ENCODE data around the gene INTS15.
A peak's percentile ranks its signal among the peaks of the same experiment; 100 is the strongest.
"Not testable (repeated sequence)": the region's sequence is repeated elsewhere in the genome, so short reads cannot be mapped to it uniquely, and the experiment has no call there.

Gene INTS15

GRCh38 chr7:6577369-6578113 is 12.3 kb upstream of the INTS15 start, which contains the start of gene ZDHHC4:
Gene ZDHHC4 (plus strand): TSS chr7:6577454. CDS start chr7:6580562, 3,108 bp downstream.
- DNase-seq (ENCODE audit: low spot score): peak; percentile 81

DNA sequence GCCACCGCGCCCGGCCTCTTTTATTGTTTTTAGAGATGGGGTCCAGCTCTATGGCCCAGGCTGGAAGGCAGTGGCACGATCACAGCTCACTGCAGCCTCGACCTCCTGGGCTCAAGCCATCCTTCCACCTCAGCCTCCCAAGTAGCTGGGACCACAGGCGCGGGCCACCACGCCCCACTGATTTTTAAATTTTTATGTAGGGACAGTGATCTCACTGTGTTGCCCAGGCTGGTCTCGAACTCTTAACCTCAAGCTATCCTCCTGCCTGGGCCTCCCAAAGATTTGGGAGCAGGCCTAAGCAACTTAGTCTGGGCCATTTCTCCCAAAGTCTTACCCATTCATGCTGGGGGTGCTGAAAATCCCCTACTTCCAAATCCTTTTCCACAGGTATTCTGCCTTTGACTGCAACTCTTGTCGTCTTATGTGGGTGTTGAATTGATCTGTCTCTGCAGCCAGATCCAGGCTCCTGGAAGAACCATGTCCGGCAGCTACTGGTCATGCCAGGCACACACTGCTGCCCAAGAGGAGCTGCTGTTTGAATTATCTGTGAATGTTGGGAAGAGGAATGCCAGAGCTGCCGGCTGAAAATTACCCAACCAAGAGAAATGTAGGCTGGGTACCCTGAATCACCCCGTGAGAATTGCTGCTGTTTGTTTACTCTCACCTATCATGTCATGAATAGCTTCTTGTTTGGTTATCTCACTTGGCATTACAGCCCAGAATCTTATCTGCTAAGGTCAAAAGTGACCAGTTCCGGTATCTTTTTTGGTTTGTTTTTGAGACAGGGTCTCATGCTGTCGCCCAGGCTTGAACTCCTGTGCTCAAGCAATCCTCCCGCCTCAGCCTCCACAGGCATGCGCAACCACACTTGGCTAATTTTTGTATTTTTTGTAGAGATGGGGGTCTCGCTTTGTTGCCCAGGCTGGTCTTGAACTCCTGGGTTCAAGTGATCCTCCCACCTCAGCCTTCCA is 11.4 kb upstream of the INTS15 start:
- DNase-seq (ENCODE audit: low spot score): no peak

GRCh38 chr7:6579446-6579845 is 10.4 kb upstream of the INTS15 start:
- DNase-seq (ENCODE audit: low spot score): no peak

DNA sequence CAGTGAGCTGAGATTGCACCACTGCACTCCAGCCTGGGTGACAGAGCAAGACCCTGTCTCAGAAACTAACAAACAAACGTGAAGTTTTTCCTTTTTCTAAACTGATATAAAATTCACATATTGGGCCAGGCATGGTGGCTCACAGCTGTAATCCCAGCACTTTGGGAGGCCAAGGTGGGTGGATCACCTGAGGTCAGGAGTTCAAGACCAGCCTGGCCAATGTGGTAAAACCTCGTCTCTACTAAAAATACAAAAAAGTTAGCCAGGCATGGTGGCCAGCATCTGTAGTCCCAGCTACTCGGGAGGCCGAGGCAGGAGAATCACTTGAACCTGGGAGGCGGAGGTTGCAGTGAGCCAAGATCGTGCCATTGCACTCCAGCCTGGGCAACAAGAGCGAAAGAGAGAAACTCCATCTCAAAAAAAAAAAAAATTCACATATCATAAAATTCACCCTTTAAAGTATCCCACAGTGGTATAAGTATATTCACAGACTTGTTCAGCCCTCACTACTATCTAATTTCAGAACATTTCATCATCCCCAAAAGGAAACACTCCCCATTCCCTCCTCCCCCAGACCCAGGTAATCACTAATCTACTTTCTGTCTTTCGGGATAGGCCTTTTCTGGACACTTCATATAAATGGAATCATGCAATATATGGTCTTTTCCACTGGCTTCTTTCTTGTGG is 3.9 kb upstream of the INTS15 start:
- DNase-seq (ENCODE audit: low spot score): not testable (repeated sequence)

GRCh38 chr7:6588566-6588965 is 1.3 kb upstream of the INTS15 start:
- DNase-seq (ENCODE audit: low spot score): no peak

DNA sequence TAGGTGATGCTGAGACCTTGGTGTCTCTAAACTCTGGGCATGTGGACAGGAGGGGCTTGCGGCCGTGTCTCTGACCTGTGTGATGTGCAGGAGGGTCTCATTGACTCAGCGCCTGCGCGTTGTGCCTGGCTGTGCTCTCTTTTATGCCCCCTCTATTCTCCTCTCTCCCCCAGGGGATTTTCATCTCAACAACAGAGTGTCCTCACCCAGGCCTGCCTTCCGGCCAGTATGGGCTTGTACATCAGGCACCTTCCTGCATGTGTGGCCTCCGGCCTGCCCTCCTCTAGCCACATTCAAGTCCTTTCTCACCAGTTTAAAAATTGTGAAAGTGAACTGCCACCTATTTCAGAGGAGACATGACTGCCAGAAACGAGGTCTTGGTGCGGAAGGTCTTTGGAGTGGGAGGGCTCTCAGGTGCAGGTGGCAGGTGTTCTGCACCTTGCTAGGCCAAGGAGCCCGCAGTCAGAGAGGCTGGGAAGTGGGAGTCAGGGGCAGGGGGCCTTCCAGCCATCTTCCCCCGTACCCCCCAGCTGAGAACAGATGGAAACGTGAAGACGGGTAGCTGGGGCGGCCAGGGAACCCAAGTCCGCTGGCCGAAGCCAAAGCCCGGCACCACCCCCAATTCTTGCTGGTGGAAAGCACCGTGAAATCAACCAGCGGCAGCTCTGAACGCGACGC is 531 bp upstream of the INTS15 start:
- DNase-seq (ENCODE audit: low spot score): no peak

DNA sequence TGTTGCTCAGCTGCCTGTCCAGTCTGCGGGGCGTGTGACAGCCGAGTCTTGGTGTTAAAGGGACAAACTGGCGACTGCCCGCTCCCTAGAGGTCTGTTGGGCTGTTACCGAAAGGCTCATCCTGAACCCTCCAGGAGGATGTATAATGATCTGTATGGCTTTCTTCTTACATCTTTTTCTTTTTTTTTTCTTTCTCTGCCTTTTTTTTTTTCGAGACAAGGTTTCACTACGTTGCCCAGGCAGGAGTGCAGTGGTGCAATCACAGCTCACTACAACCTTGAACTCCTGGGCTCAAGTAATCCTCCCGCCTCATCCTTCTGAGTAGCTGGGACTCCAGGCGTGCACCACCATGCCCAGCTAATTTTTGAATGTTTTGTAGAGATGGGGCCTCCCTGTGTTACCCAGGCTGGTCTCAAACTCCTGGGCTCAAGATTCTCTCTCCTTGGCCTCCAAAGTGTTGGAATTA is 857 bp downstream of the INTS15 start:
- peak; percentile 38 for DNase-seq (ENCODE audit: low spot score)

DNA sequence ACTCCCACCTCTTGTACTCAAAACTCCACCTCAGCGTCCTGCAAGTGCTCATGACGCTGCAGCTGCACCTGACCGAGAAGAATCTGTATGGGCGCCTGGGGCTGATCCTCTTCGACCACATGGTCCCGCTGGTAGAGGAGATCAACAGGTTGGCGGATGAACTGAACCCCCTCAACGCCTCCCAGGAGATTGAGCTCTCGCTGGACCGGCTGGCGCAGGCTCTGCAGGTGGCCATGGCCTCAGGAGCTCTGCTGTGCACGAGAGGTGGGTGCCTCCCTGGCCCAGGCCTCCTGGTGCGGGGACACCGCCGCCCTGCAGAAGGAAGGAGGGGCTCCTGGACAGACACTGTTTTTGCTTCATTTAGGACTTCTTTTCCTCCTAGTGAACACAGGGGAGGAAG is 10.3 kb downstream of the INTS15 start:
- DNase-seq (ENCODE audit: low spot score): no peak

DNA sequence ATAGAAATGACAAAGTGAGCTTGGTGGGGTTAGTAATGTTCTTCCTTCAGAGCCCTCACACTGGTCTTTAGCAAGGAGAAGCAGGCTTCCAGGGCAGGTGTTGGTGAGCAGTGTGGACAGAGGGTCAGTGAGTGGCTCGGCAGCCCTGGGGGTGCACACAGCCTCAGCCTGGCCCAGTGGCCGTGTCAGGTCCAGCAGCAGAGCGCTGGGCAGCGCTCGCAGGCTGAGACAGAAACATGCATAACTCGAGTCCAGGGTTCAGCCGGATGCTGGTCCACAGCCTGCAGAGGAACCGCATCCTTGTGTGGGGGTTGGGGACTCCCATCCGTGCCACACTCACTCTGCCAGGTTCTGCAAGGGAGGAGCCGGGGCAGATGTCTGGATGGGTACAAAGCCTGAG is 14.6 kb downstream of the INTS15 start:
- DNase-seq (ENCODE audit: low spot score): no peak

GRCh38 chr7:6606866-6607583 is 17.2 kb downstream of the INTS15 start:
- DNase-seq (ENCODE audit: low spot score): no peak

GRCh38 chr7:6607651-6608051 is 17.8 kb downstream of the INTS15 start:
- no peak for DNase-seq (ENCODE audit: low spot score)

DNA sequence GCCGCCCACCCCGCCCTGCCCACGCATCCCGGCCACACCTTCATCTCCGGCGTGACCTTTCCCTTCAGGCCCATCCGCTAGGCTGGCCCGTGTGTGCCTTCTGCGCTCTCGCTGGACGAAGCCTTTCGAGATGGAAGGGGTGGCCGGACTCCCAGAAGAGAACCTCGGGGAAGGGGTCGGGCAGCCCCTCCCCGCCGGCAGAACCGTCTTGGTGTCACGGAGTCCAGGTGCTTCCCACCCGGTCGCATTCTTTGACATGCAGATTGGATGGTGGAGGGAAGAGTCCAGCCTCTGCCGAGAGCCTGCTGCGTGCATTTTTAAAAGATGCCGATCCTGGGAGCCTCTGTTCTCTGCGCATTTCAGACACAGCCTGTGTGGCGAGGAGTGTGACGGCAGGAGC is 18.3 kb downstream of the INTS15 start:
- no peak for DNase-seq (ENCODE audit: low spot score)

DNA sequence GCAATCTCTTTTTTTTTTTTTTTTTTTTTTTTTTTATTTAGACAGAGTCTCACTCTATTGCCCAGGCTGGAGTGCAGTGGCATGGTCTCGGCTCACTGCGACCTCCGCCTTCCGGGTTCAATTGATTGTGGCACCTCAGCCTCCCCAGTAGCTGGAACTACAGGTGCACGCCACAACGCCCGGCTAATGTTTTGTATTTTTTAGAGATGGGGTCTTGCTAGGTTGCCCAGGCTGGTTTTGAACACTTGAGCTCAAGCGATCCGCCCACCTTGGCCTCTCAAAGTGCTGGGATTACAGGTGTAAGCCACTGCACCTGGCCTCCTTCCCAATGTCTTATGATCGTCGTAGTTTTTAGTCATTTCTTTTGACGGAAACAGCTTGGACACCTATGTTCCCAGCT is 19.0 kb downstream of the INTS15 start:
- DNase-seq (ENCODE audit: low spot score): no peak

DNA sequence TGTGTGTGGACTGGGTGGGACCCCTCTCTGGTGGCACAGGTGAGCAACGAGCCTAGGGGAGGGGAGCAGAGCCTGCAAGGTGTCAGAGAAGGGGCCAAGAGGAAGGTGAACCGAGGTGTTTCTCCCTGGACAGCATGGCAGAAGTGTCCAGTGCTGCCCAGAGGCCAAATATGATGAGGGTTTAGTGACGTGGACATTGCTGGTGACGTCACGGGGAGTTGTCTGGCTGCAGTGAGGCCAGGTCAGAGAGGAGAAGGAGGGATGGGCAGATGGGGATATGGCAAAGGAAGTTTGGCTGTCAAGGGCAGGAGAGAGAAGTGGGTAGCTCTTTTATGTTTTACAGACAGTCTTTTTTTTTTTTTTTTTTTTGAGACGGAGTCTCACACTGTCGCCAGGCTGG is 23.0 kb downstream of the INTS15 start:
- no peak for DNase-seq (ENCODE audit: low spot score)

DNA sequence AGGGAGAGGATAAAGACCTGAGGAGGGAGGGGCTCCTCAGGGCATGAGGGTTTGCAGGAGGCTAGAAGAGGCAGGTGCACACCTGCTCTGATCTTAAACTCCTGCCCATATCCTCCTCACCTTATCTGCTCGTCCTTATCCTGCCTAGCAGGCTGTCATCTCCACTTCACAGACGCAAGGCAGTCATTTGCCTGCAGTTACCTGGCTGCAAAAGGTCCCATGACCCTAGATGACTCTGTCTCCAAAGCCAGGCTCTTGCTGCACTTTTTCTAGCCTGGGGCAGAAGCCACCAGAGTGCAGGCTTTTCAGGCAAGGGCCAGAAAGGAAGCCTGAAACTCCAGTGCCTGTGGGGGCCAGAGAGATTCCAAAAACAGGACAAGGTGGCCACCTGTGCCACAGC is 23.9 kb downstream of the INTS15 start:
- DNase-seq (ENCODE audit: low spot score): no peak

DNA sequence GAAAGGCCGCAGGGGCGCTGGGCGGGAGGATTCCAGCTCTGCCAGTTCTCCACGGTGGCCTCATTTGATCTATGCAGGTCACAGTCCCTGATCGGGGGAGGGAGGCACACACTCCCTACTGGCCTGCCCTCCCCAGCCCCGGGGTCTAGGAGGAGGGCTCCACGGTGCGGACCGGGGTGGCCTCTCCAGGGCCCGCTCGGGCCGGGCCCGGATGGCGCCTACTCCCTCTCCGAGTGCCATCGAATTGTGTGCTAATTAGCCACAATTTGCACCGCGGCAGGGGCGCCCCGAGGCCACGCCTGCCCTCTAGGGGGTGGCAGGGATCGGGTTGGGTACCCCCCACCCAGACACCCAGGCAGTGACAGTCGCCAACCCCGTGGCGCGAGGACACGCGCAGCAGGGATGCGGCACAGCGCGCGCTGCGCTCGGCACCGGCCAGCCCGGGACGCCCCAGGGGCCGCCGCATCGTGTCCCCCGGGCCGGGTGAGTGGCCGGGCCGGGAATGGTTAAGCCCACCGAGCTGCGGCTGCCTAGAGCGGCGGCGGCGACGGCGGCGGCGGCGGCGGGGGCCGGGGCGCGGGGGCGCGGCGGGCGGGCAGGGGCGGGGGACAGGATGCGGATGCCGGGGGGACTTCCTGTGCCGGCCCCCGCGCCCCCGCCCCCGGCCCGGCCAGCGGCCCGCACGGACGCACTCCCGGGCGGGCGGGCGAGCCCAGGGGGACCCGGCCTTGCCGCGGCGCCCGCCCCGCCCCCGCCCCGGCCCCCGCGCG is 25.3 kb downstream of the INTS15 start, which contains the start of gene ZNF853:
ZNF853 (plus strand) TSS at position 658 of the 770 bp plus-strand sequence. CDS start 565 bp downstream, outside the sequence.
- DNase-seq (ENCODE audit: low spot score): no peak

DNA sequence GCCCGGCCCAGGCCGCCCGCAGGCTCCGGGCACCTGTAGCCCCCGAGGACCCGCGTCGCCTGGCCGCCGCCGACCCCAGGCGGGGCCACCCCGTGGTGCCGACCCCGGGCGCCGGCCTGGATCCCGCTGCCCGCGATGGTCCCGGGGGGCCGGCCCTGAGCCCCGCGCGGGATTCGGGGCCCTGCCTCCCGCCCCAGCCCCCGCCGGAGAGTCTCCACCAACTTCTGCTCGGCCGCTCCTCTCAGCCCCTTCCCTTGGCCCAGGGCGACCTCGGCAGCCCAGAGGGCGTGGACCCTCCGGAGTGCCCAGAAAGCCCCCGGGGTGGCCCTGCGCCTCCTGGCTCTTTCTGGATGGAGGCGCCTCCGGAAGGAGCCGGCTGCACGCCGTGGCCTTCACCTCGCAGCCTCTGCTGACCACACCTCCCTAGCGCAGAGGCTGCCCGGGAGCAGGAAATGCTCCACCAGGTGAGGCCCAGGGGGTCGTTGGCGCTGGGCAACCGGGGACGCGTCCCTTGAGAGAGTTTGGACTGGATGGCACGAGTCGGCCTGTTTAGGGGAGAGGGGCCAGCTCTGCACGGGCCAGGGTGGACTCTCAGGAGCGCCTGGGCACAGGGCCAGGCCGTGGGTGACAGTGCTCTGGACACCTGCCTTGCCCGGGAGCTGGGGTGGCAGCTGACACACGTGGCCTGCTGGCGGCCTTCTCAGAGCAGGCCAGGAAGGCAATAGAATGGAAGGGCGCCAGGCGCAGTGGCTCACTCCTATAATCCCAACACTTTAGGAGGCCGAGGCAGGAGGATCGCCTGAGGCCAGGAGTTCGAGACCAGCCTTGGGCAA is 26.1 kb downstream of the INTS15 start:
- peak; percentile 22 for DNase-seq (ENCODE audit: low spot score)

DNA sequence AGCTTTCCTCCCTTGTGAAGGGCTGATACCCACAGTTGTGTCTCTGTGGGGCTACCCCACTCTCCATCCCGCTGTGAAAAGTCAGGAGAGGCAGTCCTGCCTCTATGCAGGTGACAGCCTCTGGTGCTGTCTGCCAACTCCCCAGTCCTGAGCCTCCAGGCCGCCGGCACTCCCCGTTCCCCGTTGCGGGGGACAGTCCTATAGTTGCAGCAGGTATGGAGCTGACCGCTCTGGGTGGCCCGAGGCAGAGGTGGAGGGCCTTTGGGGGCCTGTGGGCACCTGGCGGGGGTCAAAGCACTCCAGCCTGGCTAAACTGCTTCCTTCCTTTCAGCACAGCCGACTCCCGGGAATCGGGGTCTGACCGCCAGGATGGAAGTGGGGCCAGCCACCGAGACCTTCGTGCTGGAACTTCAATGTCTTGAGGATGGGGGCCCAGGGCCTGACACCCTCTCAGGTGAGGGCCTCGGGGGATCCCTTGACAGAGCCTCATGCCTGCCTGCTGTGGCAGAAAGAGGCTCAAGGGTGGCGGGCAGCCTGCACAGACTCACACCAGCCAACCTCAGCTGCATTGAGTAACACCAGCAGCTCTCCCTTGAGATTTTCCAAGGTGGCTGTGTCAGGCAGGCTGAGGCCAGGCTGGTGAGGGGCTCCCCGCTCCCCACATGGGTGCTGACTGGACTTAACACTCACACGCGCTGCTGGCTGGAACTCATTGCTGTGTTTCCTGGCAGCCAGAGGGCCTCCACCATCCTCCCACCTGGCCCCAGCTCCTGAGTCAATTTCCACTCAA is 27.2 kb downstream of the INTS15 start:
- no peak for DNase-seq (ENCODE audit: low spot score)
